A673 (cell line): ENCODE data around the gene TREML2. TPM values are rescaled to one million over a fixed set of nuclear protein-coding genes. Genes with fewer than 3 reads are reported as not detected.

ENCODE experiments used
- BruUV-seq: library from RNA; stranded (reverse); fragments of 400-500 nt; replicated peaks from 2 replicates; lab custom pipeline; 2021; lab: Mats Ljungman, UMichigan
- CTCF ChIA-PET: fragments of 300-600 bp; sonication (Branson Sonifier 250); formaldehyde crosslinking; loops from one replicate; lab custom pipeline; 2022; ENCODE audit warnings: antibody characterized with exemption; lab: Charles Lee
- POLR2A ChIA-PET: fragments of 300-600 bp; sonication (Branson Sonifier 250); formaldehyde crosslinking; loops from one replicate; lab custom pipeline; 2022; ENCODE audit warnings: antibody characterized with exemption; ENCODE audit not compliant: low non-redundant PET; lab: Charles Lee
- DNase-seq: peaks from one replicate; pipeline ENCODE4 v3.0.0-alpha.2; 2015; ENCODE audit warnings: low spot score
- H3K27ac ChIP-seq: fragments of 200-600 bp; sonication (generic); 2 replicates; pipeline ENCODE4 v1.5.1; 2016; ENCODE audit warnings: mixed run types, low read depth, mild to moderate bottlenecking, mixed read lengths, antibody characterized with exemption, low read length; ENCODE audit not compliant: poor library complexity, severe bottlenecking
- H3K27me3 ChIP-seq: fragments of 200-600 bp; sonication (generic); replicated peaks from 2 replicates; pipeline ENCODE4 v1.6.1; 2017; ENCODE audit warnings: mixed run types, low read depth, mild to moderate bottlenecking, mixed read lengths, antibody characterized with exemption, low read length; ENCODE audit not compliant: insufficient read depth, poor library complexity
- H3K36me3 ChIP-seq: fragments of 200-600 bp; sonication (generic); 2 replicates; pipeline ENCODE4 v1.6.1; 2016; ENCODE audit warnings: mixed run types, mild to moderate bottlenecking, mixed read lengths, antibody characterized with exemption, low read length; ENCODE audit not compliant: insufficient read depth, poor library complexity, severe bottlenecking
- H3K4me1 ChIP-seq: fragments of 200-600 bp; sonication (generic); 2 replicates; pipeline ENCODE4 v1.6.1; 2017; ENCODE audit warnings: mixed run types, mild to moderate bottlenecking, mixed read lengths, antibody characterized with exemption, low read length; ENCODE audit not compliant: insufficient read depth, poor library complexity, severe bottlenecking
- H3K4me3 ChIP-seq: fragments of 200-600 bp; sonication (generic); 2 replicates; pipeline ENCODE4 v1.5.1; 2016; ENCODE audit warnings: low read depth, mixed run types, mild to moderate bottlenecking, mixed read lengths, low read length; ENCODE audit not compliant: poor library complexity, severe bottlenecking
- H3K9me3 ChIP-seq: fragments of 200-600 bp; sonication (generic); 2 replicates; pipeline ENCODE4 v1.6.1; 2016; ENCODE audit warnings: mixed run types, low read depth, mild to moderate bottlenecking, mixed read lengths, antibody characterized with exemption, low read length; ENCODE audit not compliant: poor library complexity, severe bottlenecking
- EZH2 ChIP-seq: fragments of 200-600 bp; sonication (generic); IDR thresholded peaks from 2 replicates; pipeline ENCODE4 v1.6.1; 2017; ENCODE audit warnings: borderline replicate concordance, low read depth, mild to moderate bottlenecking, mixed read lengths, antibody characterized with exemption, low read length; ENCODE audit not compliant: poor library complexity, severe bottlenecking
- intact Hi-C: fragments of 100-400 bp; cut with micrococcal nuclease; formaldehyde crosslinking; loops from one replicate; pipeline ENCODE4 v1.10.0; 2022; ENCODE audit not compliant: unreplicated experiment
- total RNA-seq: library from RNA; stranded (reverse); gene quantifications from 2 replicates; pipeline ENCODE4 v1.2.3, GENCODE V29; 2021
- TF ChIP-seq, protein P1 (sequence below): fragments of 300-800, 200-600 bp; sonication (generic); conservative IDR thresholded peaks from 2 replicates; pipeline ENCODE4 v1.5.1; 2017; ENCODE audit warnings: low read depth, mild to moderate bottlenecking, antibody characterized with exemption, low read length, moderate library complexity, mixed read lengths

TREML2 gene
- total RNA-seq, 1 experiment from 2014 or later: not detected

DNA sequence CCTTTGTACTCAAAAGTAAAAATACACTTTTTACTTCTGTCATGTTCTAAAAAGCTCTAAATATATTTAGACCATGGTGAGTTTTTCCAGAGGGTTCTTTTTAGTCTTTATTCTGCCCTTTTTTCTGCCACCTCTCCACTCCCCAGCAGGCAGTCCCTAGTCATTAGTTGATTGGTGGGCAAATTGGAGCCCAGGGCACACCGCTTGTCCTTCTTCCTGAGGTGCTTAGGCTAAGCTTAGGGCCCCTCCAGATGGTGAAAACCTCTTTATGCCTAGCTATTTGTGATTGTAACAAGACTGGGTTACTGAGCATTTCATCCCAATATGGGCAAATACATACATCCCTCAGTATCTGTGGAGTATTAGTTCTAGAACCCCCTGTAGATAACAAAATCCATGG, 53.0 kb downstream of the TREML2 start:
- no peaks in the 10 kb centered on the region for H3K4me1 ChIP-seq
- H3K27me3 ChIP-seq: peaks cover 10% of the 10 kb centered on the region
- H3K27ac ChIP-seq: no peak overlapping the region
- no peak for DNase-seq
- H3K4me3 ChIP-seq: no peak overlapping the region
- POLR2A ChIA-PET: no interaction called here
- intact Hi-C loops: no loop called here
- H3K9me3 ChIP-seq: no peaks in the 10 kb centered on the region
- H3K36me3 ChIP-seq: no peaks in the 10 kb centered on the region
- TF ChIP-seq, protein P1, sequence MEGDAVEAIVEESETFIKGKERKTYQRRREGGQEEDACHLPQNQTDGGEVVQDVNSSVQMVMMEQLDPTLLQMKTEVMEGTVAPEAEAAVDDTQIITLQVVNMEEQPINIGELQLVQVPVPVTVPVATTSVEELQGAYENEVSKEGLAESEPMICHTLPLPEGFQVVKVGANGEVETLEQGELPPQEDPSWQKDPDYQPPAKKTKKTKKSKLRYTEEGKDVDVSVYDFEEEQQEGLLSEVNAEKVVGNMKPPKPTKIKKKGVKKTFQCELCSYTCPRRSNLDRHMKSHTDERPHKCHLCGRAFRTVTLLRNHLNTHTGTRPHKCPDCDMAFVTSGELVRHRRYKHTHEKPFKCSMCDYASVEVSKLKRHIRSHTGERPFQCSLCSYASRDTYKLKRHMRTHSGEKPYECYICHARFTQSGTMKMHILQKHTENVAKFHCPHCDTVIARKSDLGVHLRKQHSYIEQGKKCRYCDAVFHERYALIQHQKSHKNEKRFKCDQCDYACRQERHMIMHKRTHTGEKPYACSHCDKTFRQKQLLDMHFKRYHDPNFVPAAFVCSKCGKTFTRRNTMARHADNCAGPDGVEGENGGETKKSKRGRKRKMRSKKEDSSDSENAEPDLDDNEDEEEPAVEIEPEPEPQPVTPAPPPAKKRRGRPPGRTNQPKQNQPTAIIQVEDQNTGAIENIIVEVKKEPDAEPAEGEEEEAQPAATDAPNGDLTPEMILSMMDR: no peak
- no peak for TF ChIP-seq EZH2
- BruUV-seq: no TSS peak
- CTCF ChIA-PET: no interaction called here

Other genes starting within 250 kb of the TREML2 start
- gene UNC5CL, start 161.9 kb downstream of the TREML2 start, total RNA-seq: 0.41 and 1.2 TPM in 2 replicates
- gene TSPO2, start 158.7 kb downstream of the TREML2 start, total RNA-seq: not detected in 2 replicates
- gene APOBEC2, start 147.9 kb downstream of the TREML2 start, total RNA-seq: not detected in 2 replicates
- gene OARD1, start 128.8 kb downstream of the TREML2 start, total RNA-seq: 27.3 and 30.4 TPM in 2 replicates
- 38.8 and 45.4 TPM in 2 replicates for gene NFYA, start 128.2 kb downstream of the TREML2 start, total RNA-seq
- not detected in 2 replicates for gene TREML1, start 46.8 kb downstream of the TREML2 start, total RNA-seq
- gene TREM2, start 38.0 kb downstream of the TREML2 start, total RNA-seq: not detected in 2 replicates
- not detected in 2 replicates for gene TREML4, start 27.2 kb upstream of the TREML2 start, total RNA-seq
- gene TREM1, start 85.5 kb upstream of the TREML2 start, total RNA-seq: not detected in 2 replicates
- not detected in 2 replicates for gene NCR2, start 134.5 kb upstream of the TREML2 start, total RNA-seq